LNCAP (cell line): ENCODE results near the gene ACSF2.

Experiments used
- CTCF ChIP-seq: fragments of 450-650 bp; IDR thresholded peaks from 2 replicates; pipeline ENCODE4 v1.5.1; 2017; ENCODE audit warnings: mild to moderate bottlenecking

The ACSF2 gene

GRCh38 chr17:50397111-50397918 is 28.7 kb upstream of the ACSF2 start, which contains the start of gene LRRC59:
Gene LRRC59 (minus strand): TSS chr17:50397523. CDS start chr17:50397317, 206 bp downstream.
- peak; percentile 98 for TF ChIP-seq CTCF

- no peak for TF ChIP-seq CTCF
These were observed 28.1 kb upstream of the ACSF2 start for GRCh38 chr17:50397919-50398285.

- TF ChIP-seq CTCF, result no peak
These were observed 19.4 kb upstream of the ACSF2 start for GRCh38 chr17:50406578-50406977.

- no peak for TF ChIP-seq CTCF
These were observed 18.1 kb upstream of the ACSF2 start for GRCh38 chr17:50407921-50408320.

- no peak for TF ChIP-seq CTCF
These were observed 13.8 kb upstream of the ACSF2 start for GRCh38 chr17:50412188-50412732.

- TF ChIP-seq CTCF, result no peak
These were observed 11.2 kb upstream of the ACSF2 start for GRCh38 chr17:50414808-50415207.

- no peak for TF ChIP-seq CTCF
These were observed 5.5 kb upstream of the ACSF2 start for GRCh38 chr17:50420419-50421112.
